HG02798 (cell line): ENCODE results near the gene GFRA1.

Experiments used
- ATAC-seq: cut with Tn5 transposase; IDR thresholded peaks from one replicate; pipeline ENCODE4 v1.9.1; 2021; ENCODE audit warnings: mild to moderate bottlenecking; ENCODE audit not compliant: unreplicated experiment, poor library complexity

The GFRA1 gene

DNA sequence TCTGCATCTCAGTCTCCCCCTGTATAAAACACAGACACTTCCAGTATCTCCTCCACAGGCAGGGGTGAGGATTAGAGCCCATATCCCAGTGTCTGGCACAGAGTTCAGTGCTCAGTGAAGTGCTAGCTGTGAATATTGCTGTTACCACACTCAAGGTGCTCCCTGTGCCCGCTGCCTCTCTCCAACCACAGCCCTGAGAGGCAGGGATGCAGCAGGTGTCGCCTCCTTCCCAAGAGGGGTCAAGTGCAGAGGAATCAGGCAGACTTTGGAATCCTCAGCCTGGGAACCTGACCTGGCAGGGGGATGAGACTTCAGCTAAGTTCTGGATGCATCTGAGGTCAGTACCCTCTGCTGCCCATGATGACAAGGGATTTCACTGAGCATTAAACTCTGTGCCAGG is 163.1 kb downstream of the GFRA1 start:
- no peak for ATAC-seq

DNA sequence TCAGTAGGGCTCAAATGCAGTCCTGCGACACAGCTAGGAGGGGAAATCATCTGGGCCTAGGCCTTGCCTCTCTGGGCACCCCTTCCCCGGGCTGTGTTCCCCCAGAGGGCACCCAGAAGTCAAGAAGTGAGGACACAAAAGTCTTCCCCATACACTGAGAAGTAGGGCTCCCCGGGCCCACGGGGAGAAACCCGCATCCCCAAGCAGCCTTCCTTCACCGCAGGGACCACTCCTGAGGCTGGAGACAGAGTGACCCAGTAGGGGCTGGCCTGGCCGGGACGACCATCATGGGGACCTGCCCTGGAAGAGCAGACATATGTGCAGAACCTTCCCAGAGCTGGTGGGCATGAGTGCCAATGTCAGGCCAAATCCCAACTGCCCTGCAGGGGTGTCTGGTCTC is 163.5 kb downstream of the GFRA1 start:
- ATAC-seq = no peak

DNA sequence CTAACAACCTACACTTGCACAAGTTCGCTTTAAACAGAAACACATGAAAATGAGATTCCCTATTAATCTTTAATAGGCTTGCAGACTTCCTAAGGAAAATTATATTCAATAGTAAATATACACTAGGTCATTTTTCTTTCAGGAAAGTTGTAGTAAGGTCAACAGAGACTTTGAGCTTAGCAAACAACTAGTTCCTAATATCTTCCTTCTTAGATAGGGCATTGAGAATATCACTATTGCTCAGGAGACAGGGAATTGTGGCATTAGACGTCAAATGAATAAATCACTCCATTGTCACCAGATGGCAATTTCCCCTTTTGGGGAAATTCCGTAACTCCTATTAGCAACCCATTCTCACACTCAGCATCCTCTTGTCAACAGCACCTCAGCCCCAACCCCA is 164.9 kb downstream of the GFRA1 start:
- no peak for ATAC-seq

DNA sequence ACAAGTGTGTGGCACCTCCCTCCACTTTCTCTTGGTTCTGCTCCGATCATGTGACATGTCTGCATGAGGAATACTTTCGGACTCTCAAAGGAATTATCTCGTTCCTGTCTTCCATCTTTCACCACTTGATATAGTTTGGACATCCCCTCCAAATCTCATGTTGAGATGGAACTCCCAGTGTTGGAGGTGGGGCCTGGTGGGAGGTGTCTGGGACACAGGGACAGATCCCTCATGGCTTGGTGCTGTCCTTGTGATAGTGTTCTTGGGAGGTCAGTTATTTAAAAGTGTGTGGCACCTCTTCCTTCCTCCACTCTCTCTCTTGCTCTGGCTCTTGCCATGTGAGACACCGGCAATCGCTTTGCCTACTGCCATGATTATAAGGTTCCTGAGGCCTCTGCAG is 166.4 kb downstream of the GFRA1 start:
- ATAC-seq = no peak

DNA sequence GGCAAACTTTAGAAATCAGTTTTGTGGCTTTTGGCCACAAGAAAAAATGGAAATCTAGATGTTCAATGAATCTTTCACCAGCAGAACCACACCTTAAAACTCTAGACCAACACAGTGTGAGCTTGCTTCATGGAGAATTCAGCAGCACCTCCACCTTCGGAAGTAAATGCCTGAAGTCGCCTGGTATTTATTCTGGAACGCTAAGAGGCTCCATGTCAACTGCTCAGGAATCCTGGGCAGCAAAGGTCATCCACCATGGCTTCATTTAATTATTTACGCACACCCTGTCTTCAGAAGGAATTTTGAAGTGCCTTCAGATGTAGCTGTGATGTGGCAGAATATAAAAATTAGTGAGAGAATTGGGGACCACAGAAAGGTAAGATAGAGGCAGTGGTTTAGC is 167.7 kb downstream of the GFRA1 start:
- ATAC-seq = no peak

DNA sequence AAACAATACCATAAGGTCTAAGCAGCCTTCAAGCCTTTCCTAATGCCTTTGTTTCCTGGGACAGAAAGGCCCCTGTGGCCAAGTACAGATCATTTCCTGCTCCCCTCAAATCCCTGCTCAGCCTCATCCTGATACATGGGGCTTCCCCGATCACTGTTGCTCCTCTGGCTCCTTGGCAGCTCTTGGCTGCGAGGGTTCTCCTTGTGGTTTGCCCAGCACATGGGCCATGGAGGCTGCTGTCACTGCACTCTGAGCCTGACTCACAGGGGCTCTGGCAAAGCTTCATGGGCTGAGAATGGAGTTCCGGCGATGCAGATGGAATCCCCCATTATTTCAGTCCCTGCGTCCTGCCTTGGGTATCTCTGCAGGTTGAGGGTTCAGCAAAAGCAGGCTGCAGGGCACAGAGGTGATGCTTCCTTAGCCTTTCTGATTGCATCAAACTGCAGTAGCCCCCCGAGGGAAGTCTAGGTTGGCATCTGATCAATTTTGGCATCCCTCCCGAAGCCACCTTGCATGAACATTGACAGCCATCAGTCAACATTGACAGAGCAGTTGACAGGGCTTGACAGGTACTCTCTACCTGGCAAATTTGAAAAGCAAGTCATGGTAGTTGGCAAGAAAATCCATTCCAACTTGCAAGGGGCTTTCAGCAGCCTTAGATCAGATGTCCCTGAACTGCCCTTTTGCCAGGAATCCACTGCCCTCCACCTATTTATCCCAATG is 168.6 kb downstream of the GFRA1 start:
- no peak for ATAC-seq

DNA sequence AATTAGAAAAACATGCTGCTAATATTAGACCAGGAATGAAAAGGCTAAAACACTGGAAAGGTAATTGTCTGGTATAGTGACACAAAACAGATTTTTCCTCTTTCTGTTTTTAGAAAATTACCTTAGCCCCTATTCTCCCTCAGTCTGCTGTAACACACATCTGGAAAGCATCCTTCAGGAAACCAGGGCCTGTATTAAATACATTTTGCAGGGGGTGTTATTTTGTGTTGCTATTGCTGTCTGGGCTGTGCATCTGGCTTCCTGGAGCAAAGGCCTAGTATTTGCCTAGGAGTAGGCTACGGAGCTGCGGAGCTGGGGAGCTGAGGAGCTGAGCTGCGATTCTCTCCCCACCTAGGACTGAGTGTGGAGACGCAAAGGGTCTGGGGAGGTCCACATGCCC is 169.3 kb downstream of the GFRA1 start:
- no peak for ATAC-seq

DNA sequence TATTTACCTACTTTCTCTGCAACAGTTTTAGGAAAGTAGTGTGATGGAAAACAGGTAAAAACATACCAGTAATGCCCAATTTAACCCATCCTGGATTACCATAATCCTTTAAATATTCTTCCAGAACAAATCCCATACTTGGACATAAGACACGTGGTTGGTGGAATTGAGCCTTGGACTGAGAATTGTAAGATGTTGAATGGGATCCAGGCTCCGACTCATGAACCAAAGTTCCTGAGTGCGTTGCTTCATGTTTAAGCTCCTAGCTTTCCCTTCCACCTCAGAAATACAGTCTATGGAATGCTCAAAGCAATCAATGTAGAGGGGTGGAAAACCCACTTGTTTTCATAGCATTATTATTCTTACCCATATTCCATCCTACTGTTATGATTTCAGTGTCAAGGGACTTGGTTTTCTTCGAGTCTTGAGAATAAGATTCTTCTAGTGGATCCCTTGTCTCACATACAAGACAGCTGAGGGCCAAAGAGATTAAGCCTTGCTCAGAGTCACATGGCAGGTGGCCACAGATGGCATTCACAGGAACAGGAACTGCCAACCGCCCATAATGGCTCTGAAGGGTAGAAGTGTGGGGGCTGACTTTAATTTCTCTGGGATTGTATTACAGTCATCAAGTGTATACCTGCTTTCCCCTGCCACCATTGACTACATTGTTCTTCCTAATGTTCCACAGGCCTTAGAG is 171.2 kb downstream of the GFRA1 start:
- ATAC-seq = no peak

DNA sequence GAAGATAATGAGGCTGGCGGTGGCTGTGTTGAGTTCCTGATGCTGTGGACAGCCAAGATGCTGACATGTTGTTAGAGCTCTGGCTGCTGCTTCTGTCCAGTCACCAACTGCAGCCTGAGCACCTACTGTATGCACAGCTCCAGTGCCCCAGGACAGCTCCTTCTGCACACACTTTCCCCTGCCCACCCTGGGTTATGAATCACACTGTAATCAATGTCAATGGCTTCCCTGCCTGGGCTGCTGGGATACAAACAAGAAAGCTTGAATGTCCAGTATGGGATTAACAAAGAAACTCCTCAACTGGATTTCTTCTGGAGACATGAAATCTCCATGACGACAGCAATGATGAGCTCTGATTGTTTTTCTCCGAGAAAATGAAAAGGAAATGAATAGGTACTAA is 172.0 kb downstream of the GFRA1 start:
- no peak for ATAC-seq

DNA sequence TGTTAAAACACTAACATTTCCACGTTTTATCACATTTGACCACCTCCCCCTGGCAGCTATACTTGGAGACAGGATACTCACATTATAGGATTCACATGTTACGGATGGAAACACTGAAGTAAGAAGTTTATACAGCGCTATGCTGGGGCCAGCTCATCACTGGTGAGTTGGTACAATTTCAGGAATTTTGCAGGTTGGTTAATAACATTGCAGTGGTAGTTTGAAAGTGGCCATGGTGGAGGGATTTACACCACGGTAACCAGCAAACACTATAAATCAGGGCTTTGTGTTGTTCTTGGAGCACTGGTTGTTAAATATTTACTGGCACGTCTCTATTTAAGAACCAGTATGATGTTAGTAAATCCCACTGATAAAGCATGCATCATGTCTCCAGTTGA is 174.0 kb downstream of the GFRA1 start:
- no peak for ATAC-seq

DNA sequence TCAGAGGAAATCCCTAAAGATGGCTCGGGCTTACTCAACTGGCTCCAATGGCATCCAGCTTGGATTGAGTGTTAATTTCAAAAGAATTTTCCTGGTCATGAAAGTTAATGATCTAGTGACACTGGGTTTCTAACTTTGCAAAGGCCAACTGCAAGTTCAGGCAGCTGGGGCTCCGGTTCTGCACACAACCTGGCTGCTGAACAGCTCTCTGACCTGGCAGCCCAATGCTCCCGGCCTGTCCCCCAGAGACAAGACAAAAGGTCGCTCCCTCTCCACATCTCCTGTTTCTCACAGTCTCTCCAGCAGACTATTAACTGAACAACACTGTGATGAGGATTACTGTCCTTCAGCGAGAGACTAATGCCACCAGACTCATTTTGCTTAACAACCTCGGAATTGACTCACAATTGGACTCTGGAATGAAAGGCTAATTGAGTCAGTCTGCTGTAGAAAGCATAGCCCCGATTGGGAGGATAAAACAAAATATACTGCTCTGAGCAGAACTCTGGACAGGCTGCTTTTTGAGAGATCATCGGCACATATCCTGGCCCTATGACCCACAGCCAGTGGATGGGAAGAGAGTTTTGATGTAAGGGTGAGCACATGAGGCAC is 174.5 kb downstream of the GFRA1 start:
- ATAC-seq = no peak

DNA sequence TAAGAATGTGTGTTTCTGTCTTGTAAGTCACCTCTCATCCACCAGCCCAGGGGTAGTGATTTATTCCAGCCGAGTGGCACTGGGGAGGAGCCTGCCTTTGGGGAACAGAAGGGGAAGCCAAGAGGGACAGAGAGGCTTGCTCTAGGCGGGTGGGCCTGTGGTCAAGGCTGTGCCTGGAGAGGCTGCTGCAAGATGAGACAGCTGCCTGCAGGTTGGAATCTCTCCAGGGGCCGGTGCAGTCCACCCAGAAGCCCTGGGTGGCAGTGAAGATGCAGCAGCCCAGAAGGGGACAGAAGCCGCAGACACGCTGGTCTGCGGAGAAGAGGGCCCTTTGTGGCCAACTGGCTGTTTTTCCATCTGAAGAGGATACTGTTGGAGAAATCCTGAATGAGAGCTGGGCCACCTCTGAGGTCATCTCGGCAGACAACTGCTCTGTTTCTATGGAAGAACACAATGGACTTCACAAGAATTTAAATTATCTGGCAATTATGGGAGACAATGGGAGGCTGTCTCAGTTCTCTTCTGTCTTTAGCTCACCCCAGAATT is 175.7 kb downstream of the GFRA1 start:
- no peak for ATAC-seq

DNA sequence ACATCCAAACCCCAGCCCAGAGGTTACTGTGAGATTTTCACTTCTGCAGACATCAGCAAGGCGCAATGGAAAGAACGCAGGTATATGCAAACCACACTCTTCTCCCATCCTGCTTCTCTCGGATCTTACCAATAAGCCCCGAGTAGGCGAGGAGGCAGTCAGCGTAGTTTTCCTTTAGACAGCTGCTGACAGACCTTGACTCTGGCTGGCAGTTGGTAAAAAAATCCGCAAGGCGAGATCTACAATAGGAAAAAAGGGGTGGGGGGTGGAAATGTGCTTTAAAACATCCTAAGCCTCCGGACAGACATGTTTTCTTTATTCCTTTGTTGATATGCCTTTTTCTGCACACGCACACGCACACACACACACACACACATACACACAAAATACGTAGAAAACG is 176.5 kb downstream of the GFRA1 start:
- ATAC-seq = no peak

DNA sequence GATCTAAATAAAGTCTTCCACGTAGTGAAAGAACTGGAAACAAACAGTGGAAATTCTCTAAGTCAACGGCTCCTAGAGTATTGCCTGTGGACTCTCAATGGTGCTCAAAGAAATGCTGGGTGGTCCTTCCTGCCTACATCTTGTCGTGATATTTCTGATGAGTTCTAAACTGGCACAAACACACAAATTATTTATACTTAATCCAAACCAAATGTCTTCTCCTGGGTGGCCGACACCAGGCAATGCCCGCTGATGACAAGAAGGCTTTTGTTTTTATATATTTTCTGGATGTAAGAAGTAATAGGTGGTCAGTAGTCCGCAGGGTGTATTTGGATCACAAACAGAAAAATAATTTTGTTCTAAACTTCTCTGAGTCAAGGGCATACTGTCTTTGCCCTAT is 178.7 kb downstream of the GFRA1 start:
- ATAC-seq = no peak

DNA sequence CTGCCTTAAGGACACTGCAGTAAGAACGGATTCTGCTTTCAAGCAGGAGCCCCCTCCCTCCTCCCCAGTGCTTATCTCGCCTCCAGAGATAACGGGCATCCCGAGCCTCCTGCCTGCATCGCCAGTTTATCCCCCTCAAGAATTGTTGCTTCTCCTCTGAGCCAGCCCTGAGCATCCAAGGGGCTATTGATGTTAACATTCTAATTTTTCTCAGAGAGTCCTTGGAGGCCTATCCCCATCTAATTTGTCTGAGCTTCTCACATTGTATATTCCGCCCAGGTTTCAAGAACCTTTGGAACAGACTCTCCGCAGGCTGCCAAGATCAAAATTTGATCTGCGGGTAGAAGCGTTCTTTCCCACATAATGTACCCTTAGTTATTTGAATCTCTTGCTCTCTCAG is 180.0 kb downstream of the GFRA1 start:
- no peak for ATAC-seq

DNA sequence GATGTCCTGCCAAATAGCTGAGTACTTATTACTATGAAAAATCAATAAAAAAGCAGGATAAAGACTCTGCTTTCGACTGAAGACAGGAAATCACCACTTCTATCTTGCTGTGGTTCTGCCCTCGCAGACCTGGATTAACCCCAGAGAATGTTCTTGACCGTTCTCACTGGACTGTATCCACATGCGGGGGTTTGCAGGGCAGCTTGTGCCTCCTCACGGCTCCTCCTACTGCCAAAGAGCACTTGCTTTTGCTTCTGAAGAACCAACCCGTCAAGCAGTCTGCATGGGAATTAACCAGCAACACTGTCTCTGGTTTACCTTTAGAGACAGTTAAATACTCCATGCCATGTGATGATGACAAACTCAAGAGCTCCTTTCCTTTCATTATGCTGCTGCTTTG is 184.0 kb downstream of the GFRA1 start:
- ATAC-seq = no peak

DNA sequence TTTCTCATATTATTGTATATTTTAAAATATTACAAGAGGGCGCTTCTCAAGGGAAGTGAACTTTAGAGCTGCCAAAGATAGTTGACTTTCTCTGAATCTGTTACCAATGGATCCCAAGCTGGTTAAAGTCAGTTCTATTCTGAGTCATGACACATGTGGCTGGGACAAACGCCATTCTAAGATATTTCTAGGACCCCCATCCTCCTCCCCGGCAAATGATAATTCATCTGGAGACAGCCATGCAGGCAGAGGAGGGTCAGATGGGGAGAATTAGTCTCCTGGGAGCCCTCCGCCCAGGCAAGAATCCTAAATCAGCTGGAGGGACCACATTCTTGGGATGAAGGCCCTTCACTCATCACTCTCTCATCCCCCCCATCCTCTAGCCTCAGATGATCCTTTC is 187.7 kb downstream of the GFRA1 start:
- no peak for ATAC-seq

DNA sequence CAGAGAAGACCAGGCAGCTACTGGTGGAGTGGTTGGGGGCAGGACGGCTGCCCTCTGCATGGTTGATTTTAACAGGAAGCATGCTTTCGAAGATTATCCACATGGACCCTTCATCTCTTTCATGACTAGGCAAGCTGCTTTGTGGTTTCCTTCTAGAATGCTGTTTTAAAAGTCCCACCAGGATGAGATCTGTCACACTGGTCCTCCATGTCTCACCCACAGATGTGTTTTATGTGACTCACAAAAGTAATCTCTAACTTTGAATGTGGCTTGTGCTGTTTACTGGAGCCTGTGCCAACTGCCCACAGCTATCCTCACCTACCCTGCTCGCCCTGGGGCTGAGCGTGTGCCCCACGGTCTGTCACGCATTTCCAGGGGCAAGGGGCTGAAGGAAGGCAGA is 188.8 kb downstream of the GFRA1 start:
- no peak for ATAC-seq

DNA sequence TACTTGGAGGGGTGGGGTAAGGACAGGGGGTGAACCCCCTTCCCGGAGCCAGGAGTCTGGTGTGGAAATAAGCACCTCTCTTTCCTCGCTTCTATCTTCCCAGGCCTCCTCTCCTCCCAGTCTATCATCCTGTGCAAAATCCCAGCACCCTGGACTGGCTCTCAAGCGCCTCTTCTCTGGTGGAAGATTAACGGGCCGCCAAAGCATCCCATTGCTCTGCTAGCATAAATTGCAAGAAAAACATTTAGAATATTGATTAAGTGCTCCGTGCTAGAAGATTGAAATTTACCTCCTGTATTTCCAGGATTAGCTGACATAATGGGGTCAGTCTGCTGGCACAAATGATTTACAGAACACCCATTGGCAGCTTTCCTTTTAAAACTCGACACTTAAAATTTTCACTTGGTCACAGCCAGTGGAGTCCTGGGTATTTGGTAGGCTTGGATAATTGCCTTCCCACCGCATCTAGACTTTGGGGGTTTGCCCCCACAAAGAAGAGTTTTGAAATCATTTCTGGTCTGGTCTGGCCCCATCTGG is 189.7 kb downstream of the GFRA1 start:
- no peak for ATAC-seq

DNA sequence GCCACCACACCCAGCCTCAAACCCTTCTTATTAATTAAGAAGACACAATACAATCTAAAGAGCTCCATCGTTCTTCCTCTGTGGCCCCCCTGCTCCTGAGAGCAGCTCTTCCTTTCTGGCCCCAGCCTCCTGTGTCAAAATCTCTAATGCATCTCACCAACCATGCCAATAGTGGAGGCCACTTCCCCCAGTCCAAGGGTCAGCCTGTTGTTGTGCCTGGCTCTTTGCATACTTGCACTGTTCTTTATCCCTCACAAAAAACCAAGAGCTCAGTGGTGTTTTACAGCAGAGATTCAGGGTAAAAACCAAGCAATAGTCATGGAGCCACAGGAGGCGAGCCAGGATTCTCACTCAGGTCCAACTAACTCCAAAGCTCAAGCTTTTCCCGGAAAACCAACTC is 190.2 kb downstream of the GFRA1 start:
- ATAC-seq = no peak

DNA sequence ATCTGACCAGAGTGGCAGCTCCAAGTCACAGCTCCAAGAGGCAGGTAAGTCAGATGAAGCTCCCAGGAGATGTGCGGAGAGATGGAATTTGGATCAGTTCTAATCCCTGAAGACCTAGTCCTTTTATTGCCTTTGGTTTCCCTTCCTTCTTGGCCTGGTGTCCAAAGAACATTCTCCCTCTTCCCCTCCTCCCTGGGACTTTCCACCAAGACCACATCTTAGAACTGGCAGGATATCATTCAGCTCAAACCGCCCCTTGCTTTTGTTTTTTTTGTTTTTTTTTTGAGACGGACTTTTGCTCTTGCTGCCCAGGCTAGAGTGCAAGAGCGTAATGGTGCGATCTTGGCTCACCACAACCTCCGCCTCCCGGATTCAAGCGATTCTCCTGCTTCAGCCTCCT is 190.8 kb downstream of the GFRA1 start:
- ATAC-seq = no peak
